GM18508 (cell line): ENCODE data around the gene EIF2B4.
"Not testable (repeated sequence)": the region's sequence is repeated elsewhere in the genome, so short reads cannot be mapped to it uniquely, and the experiment has no call there.

ENCODE experiments used
- ATAC-seq: cut with Tn5 transposase; IDR thresholded peaks from one replicate; pipeline ENCODE4 v1.9.1; 2021; ENCODE audit warnings: moderate number of reproducible peaks; ENCODE audit not compliant: insufficient read depth, unreplicated experiment

Gene EIF2B4

DNA sequence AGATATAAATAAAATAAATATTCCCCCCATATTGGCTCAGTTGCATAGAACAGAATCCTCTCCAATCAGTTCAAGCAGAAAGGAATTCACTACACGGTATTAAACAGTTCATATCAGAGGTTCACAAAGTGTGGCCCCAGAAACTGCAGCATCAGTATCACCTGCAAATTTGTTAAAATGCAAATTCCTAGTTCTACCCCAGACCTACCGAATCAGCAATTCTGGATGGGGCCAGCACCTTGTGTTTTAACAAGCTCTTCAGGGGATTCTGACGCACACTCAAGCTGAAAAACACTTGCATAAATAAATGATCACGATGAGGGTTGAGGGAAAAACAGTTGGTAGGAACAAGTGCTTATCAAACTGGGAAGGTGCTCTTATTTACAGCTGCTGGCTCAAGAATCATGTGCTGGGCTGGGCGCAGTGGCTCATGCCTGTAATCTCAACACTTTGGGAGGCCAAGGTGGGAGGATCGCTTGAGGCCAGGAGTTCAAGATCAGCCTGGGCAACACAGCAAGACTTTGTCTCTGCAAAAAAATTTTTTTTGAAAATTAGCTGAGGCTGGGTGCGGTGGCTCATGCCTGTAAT lies 19.9 kb downstream of the EIF2B4 start:
- ATAC-seq = no peak

- ATAC-seq = no peak
Measured at GRCh38 chr2:27347641-27348040, 22.5 kb downstream of the EIF2B4 start.

- ATAC-seq = no peak
Measured at GRCh38 chr2:27336173-27336572, 34.0 kb downstream of the EIF2B4 start.

GRCh38 chr2:27335311-27335710 lies 34.8 kb downstream of the EIF2B4 start:
- no peak for ATAC-seq

- no peak for ATAC-seq
Measured at GRCh38 chr2:27324720-27325119, 45.4 kb downstream of the EIF2B4 start.

DNA sequence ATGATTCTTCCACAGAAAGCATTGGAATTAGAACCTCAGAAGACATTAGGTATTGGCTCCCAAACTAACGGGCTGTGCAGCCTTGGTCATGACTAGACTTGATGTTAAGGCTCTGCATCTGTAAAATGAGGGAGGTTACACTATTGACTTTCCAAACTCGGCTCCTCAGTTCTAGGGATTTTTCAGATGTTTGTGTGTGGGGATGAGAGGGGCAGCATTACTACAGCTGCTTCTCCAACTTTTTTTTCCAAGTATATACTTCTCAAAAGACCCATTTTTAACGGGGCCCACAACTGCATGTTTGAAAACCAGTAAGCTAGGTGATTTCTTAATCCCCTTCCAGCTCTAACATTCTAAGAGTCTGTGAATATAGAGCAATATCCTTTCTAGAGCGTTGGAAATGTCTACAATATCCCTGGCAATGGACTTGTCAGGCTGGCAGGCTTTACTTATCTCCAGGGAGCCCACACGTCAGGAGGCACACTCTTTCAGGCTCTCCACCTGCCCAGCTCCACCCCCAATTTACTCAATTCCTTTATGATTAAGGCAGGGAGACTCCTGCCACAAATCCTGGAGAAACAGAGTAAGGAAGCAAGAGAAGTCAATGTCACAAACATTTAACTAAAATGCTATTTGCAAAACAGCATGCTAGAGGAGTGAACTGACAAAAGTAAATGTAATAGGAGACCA lies 46.4 kb downstream of the EIF2B4 start:
- no peak for ATAC-seq

- ATAC-seq = no peak
Measured at GRCh38 chr2:27322766-27323595, 47.2 kb downstream of the EIF2B4 start, which contains the start of gene MPV17. TSS of gene MPV17 (minus strand) at chr2:27323097. CDS start at chr2:27322517, 580 bp downstream.

GRCh38 chr2:27322301-27322765 lies 47.8 kb downstream of the EIF2B4 start:
- ATAC-seq = no peak

GRCh38 chr2:27320958-27321543 lies 49.1 kb downstream of the EIF2B4 start:
- no peak for ATAC-seq

DNA sequence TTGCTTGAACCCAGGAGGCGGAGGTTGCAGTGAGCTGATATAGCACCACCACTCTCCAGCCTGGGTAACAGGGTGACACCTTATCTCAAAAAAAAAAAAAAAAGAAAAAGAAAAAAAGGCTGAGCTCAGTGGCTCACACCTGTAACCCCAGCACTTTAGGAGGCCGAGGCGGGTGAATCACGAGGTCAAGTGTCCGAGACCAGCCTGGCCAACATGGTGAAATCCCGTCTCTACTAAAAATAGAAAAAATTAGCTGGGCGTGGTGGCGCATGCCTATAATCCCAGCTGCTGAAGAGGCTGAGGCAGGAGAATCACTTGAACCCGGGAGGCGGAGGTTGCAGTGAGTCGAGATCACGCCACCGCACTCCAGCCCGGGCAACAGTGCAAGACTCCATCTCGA lies 50.3 kb downstream of the EIF2B4 start:
- not testable (repeated sequence) for ATAC-seq

DNA sequence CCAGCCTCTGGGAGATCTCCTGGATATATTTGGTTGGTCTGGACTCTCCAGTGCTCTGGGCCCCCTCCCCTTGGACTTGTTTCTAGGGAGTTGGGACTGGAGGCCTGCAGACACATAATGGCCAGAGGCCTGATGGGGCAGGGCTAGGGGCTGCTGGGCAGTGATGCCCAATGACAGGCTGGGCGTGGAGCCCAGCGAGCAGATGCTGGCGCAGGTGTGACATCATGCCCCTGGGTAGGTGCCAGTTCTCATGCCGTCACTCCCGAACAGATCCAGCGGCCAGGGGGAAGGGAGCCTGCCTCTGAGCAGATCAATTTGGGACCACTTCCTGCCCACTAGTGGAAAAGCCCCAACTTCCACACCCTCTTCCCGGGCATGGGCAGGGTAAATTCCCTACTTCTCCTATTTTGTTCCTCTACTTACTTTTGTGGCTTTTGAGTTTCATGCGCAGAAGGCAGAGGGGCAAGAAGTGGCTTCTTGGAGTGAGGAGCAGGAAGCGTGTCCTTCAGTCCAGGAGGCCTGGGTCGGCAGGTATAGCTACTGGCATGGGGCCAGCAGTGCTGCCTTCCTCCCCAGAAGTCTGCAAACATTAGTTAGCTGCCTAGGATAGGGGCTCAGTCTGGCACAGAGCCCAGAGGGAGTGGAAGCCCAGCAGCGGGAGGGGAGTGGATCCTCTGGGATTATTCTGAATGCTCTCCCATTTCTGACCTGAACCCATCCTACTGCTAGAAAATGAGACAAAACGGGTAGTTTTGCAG lies 53.3 kb downstream of the EIF2B4 start:
- ATAC-seq = no peak

DNA sequence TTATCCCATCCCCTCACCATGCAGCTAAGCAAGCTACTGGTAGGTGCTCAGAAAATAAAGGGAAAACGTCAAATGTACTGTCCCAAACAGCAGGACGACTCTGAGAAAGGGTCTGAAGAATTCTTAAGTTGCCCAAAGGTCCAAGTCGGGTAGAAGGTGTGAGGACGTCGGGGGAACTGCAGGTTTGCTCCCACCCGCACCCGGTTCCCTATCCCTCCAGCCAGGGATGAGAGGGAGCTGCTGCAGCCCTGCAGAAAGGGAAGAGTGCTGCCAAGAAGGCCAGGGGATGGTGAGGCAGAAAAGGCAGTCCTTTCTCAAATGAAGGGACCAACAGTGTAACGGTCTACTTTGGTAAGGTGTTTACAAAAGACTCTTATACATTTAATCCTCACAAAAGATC lies 55.0 kb downstream of the EIF2B4 start:
- ATAC-seq = no peak

GRCh38 chr2:27314709-27315108 lies 55.4 kb downstream of the EIF2B4 start:
- no peak for ATAC-seq
